IMR-90 (cell line): ENCODE data around the gene GNAI3. TPM values are rescaled to one million over a fixed set of nuclear protein-coding genes. Genes with fewer than 3 reads are reported as not detected.
A peak's percentile ranks its signal among the peaks of the same experiment; 100 is the strongest.

Experiments used
- ATAC-seq: fragments of 200-7000 bp; cut with Tn5 transposase; 2 replicates; pipeline ENCODE4 v1.9.1; 2020; ENCODE audit warnings: low read depth, mild to moderate bottlenecking, moderate library complexity
- BruUV-seq: library from RNA; stranded (reverse); fragments of 400-500 nt; replicated peaks from 2 replicates; lab custom pipeline; 2021; lab: Mats Ljungman, UMichigan
- CTCF ChIA-PET: fragments of 300-600 bp; formaldehyde crosslinking; extraction: SDS; loops from one replicate; lab custom pipeline; 2021; ENCODE audit warnings: antibody characterized with exemption; lab: Yijun Ruan, JAX
- POLR2A ChIA-PET: fragments of 300-600 bp; sonication (Branson Sonifier 250); formaldehyde crosslinking; loops from one replicate; lab custom pipeline; 2022; ENCODE audit warnings: antibody characterized with exemption; ENCODE audit not compliant: unreplicated experiment; lab: Charles Lee
- DNase-seq: peaks from one replicate; pipeline ENCODE4 v3.0.0; 2013
- H2AFZ ChIP-seq: replicated peaks from 2 replicates; pipeline ENCODE3; 2013; ENCODE audit warnings: low read length, mild to moderate bottlenecking; ENCODE audit not compliant: poor library complexity
- H2AK5ac ChIP-seq: 2 replicates; pipeline ENCODE4 v1.6.1; 2013; ENCODE audit warnings: low read depth, low read length, inconsistent platforms
- H2AK9ac ChIP-seq: replicated peaks from 2 replicates; pipeline ENCODE3; 2013; ENCODE audit warnings: mild to moderate bottlenecking, low read depth, low read length, moderate library complexity; ENCODE audit not compliant: poor library complexity
- H2BK120ac ChIP-seq: 2 replicates; pipeline ENCODE4 v1.6.1; 2013; ENCODE audit warnings: low read depth, low read length, inconsistent platforms
- H2BK15ac ChIP-seq: 3 replicates; pipeline ENCODE4 v1.6.1; 2013; ENCODE audit warnings: low read depth, low read length, inconsistent platforms
- H2BK20ac ChIP-seq: 2 replicates; pipeline ENCODE4 v1.6.1; 2013; ENCODE audit warnings: low read depth, mild to moderate bottlenecking, inconsistent platforms, low read length, moderate library complexity
- H2BK5ac ChIP-seq: 2 replicates; pipeline ENCODE4 v1.6.1; 2013; ENCODE audit warnings: mild to moderate bottlenecking, low read depth, low read length, inconsistent platforms; ENCODE audit not compliant: poor library complexity, severe bottlenecking
- H3K14ac ChIP-seq: replicated peaks from 2 replicates; pipeline ENCODE4 v1.6.1; 2013; ENCODE audit warnings: low read depth, low read length, inconsistent platforms
- H3K18ac ChIP-seq: 2 replicates; pipeline ENCODE4 v1.6.1; 2013; ENCODE audit warnings: low read depth, low read length, control low read depth
- H3K23ac ChIP-seq: 2 replicates; pipeline ENCODE4 v1.6.1; 2013; ENCODE audit warnings: low read depth, low read length, inconsistent platforms
- H3K27ac ChIP-seq: 2 replicates; pipeline ENCODE4 v1.5.1; 2013; ENCODE audit warnings: mild to moderate bottlenecking, control low read depth, low read length; ENCODE audit not compliant: insufficient read depth
- H3K27me3 ChIP-seq: 2 replicates; pipeline ENCODE4 v1.6.1; 2013; ENCODE audit warnings: low read length; ENCODE audit not compliant: control insufficient read depth, insufficient read depth
- H3K36me3 ChIP-seq: 2 replicates; pipeline ENCODE4 v1.6.1; 2013; ENCODE audit warnings: low read length, mixed read lengths; ENCODE audit not compliant: control insufficient read depth, insufficient read depth
- H3K4ac ChIP-seq: 2 replicates; pipeline ENCODE4 v1.6.1; 2013; ENCODE audit warnings: low read depth, low read length, inconsistent platforms
- H3K4me1 ChIP-seq: 2 replicates; pipeline ENCODE4 v1.6.1; 2013; ENCODE audit warnings: low read length, mixed read lengths; ENCODE audit not compliant: control insufficient read depth, insufficient read depth
- H3K4me2 ChIP-seq: 2 replicates; pipeline ENCODE4 v1.6.1; 2013; ENCODE audit warnings: low read depth, mild to moderate bottlenecking, control low read depth, low read length, moderate library complexity
- H3K4me3 ChIP-seq: 2 replicates; pipeline ENCODE4 v1.5.1; 2013; ENCODE audit warnings: low read depth, mild to moderate bottlenecking, control low read depth, low read length, moderate library complexity; ENCODE audit not compliant: insufficient read depth
- H3K56ac ChIP-seq: 2 replicates; pipeline ENCODE4 v1.6.1; 2013; ENCODE audit warnings: low read length, inconsistent platforms; ENCODE audit not compliant: insufficient read depth; ENCODE audit errors: extremely low read depth
- H3K79me1 ChIP-seq, 2 experiments: 2 replicates each; pipeline ENCODE4 v1.6.1; 2013; ENCODE audit warnings: low read length in 2 of 2, inconsistent platforms in 1 of 2, low read depth in 1 of 2
- H3K9ac ChIP-seq: 2 replicates; pipeline ENCODE4 v1.6.1; 2013; ENCODE audit warnings: low read depth, low read length, control low read depth
- H3K9me1 ChIP-seq: 2 replicates; pipeline ENCODE4 v1.6.1; 2013; ENCODE audit warnings: low read length, inconsistent platforms; ENCODE audit not compliant: insufficient read depth
- H3K9me3 ChIP-seq: 2 replicates; pipeline ENCODE4 v1.6.1; 2013; ENCODE audit warnings: low read length; ENCODE audit not compliant: control insufficient read depth, insufficient read depth
- H4K20me1 ChIP-seq: 2 replicates; pipeline ENCODE4 v1.6.1; 2013; ENCODE audit warnings: low read length, inconsistent platforms; ENCODE audit not compliant: insufficient read depth
- H4K5ac ChIP-seq: 2 replicates; pipeline ENCODE4 v1.6.1; 2013; ENCODE audit warnings: mild to moderate bottlenecking, low read depth, low read length, control low read depth
- H4K8ac ChIP-seq, 2 experiments: 2 replicates each; pipeline ENCODE4 v1.6.1; 2013; ENCODE audit warnings: low read depth in 2 of 2, low read length in 2 of 2, control low read depth in 1 of 2, inconsistent platforms in 1 of 2
- H4K91ac ChIP-seq: 2 replicates; pipeline ENCODE4 v1.6.1; 2013; ENCODE audit warnings: low read depth, low read length, inconsistent platforms; ENCODE audit not compliant: insufficient read depth
- BHLHE40 ChIP-seq: fragments of 150-350 bp; IDR thresholded peaks from 2 replicates; pipeline ENCODE4 v1.6.1; 2016; ENCODE audit warnings: mild to moderate bottlenecking, low read depth, low read length
- CHD1 ChIP-seq: IDR thresholded peaks from 2 replicates; pipeline ENCODE4 v1.6.1; 2012; ENCODE audit warnings: low read depth, low read length, improper control_type of control experiment
- CTCF ChIP-seq: conservative IDR thresholded peaks from 2 replicates; pipeline ENCODE4 v1.5.1; 2012; ENCODE audit warnings: mild to moderate bottlenecking, low read depth, low read length, improper control_type of control experiment
- ELK1 ChIP-seq: fragments of 150-350 bp; IDR thresholded peaks from 2 replicates; pipeline ENCODE4 v1.6.1; 2016; ENCODE audit warnings: low read depth, mild to moderate bottlenecking, low read length, moderate library complexity, borderline replicate concordance
- FOS ChIP-seq: fragments of 150-350 bp; IDR thresholded peaks from 2 replicates; pipeline ENCODE4 v1.6.1; 2016; ENCODE audit warnings: low read depth, low read length
- MAFK ChIP-seq: IDR thresholded peaks from 2 replicates; pipeline ENCODE4 v1.6.1; 2012; ENCODE audit warnings: low read depth, low read length, improper control_type of control experiment
- MAZ ChIP-seq: IDR thresholded peaks from 2 replicates; pipeline ENCODE4 v1.6.1; 2012; ENCODE audit warnings: low read depth, mild to moderate bottlenecking, low read length, improper control_type of control experiment, moderate library complexity, borderline replicate concordance
- MXI1 ChIP-seq: IDR thresholded peaks from 2 replicates; pipeline ENCODE4 v1.6.1; 2012; ENCODE audit warnings: low read depth, mild to moderate bottlenecking, low read length, moderate library complexity, borderline replicate concordance
- NFE2L2 ChIP-seq: fragments of 150-350 bp; IDR thresholded peaks from 2 replicates; pipeline ENCODE4 v1.6.1; 2016; ENCODE audit warnings: low read depth, mild to moderate bottlenecking, low read length
- POLR2A ChIP-seq: IDR thresholded peaks from 2 replicates; pipeline ENCODE4 v1.6.1; 2012; ENCODE audit warnings: mild to moderate bottlenecking, low read depth, low read length
- RAD21 ChIP-seq: IDR thresholded peaks from 2 replicates; pipeline ENCODE4 v1.6.1; 2012; ENCODE audit warnings: low read length, improper control_type of control experiment
- RCOR1 ChIP-seq: IDR thresholded peaks from 2 replicates; pipeline ENCODE4 v1.6.1; 2012; ENCODE audit warnings: mild to moderate bottlenecking, low read length, improper control_type of control experiment; ENCODE audit not compliant: insufficient replicate concordance
- RFX5 ChIP-seq: IDR thresholded peaks from 2 replicates; pipeline ENCODE4 v1.8.0; 2012; ENCODE audit warnings: low read depth, mild to moderate bottlenecking, low read length, moderate library complexity
- SMC3 ChIP-seq: fragments of 150-350 bp; IDR thresholded peaks from 2 replicates; pipeline ENCODE4 v1.6.1; 2016; ENCODE audit warnings: low read depth, mild to moderate bottlenecking, antibody characterized with exemption, low read length, moderate library complexity
- USF2 ChIP-seq: fragments of 150-350 bp; IDR thresholded peaks from 2 replicates; pipeline ENCODE4 v1.6.1; 2017; ENCODE audit warnings: mild to moderate bottlenecking, antibody characterized with exemption, low read length, low read depth
- WGBS, 2 experiments: methylation state at CpG; one replicate each; pipeline versions ENCODE4 v1.1.5 to v1.1.7; 2013; ENCODE audit warnings: missing lambda C conversion rate in 2 of 2; ENCODE audit not compliant: insufficient read length in 1 of 2; ENCODE audit errors: extremely low coverage in 2 of 2; 5-methylcytosine and 5-hydroxymethylcytosine counted together
- dilution Hi-C: fragments of 300-500 bp; cut with HindIII; formaldehyde crosslinking; loops from one replicate; pipeline ENCODE4 v1.14.3; 2018; ENCODE audit warnings: low sequenced_read_pairs; ENCODE audit not compliant: unreplicated experiment
- in situ Hi-C: fragments of 300-500 bp; cut with MboI; formaldehyde crosslinking; loops from 3 replicates; pipeline ENCODE4 v1.14.3; 2019; ENCODE audit warnings: low sequenced_read_pairs, inconsistent platforms, mixed read lengths
- intact Hi-C: fragments of 100-400 bp; cut with micrococcal nuclease; formaldehyde crosslinking; loops from 2 replicates; pipeline ENCODE4 v1.10.0; 2022
- polyA plus RNA-seq, 3 experiments: library from polyadenylated mRNA; depleted of rRNA; stranded (reverse); fragments of >200 nt; gene quantifications; 2 replicates each; pipeline ENCODE4 v1.2.3, GENCODE V29; 2012; ENCODE audit warnings: low replicate concordance in 1 of 3
- total RNA-seq: library from RNA; depleted of rRNA; stranded (reverse); fragments of >200 nt; gene quantifications from 2 replicates; pipeline ENCODE4 v1.2.3, GENCODE V29; 2012

The GNAI3 gene
- total and polyA plus RNA-seq, 2 of the 4 experiments (the other 2 are of a cell fraction), result 5.9 to 14.9 TPM

GRCh38 chr1:109626682-109627408 lies 78.4 kb downstream of the GNAI3 start:
- no peak overlapping the region for H3K4ac ChIP-seq
- peak overlapping the region; percentile 72 for H2AK9ac ChIP-seq
- peaks cover 59% of the 10 kb centered on the region for H3K36me3 ChIP-seq
- H2AK5ac ChIP-seq, result no peak overlapping the region
- H4K20me1 ChIP-seq, result peaks cover 56% of the 10 kb centered on the region
- in situ Hi-C loops, result no loop called here
- dilution Hi-C loops, result no loop called here
- POLR2A ChIA-PET, result interaction anchor here (1.5 kb wide), 1 partner anchor 79 kb away, joined by 4 read pairs; the partner anchor contains the start of gene GNAI3
- no peak overlapping the region for H3K27ac ChIP-seq
- no peak overlapping the region for H2BK20ac ChIP-seq
- H3K18ac ChIP-seq, result no peak overlapping the region
- no peak overlapping the region for H4K91ac ChIP-seq
- peaks cover 27% of the 10 kb centered on the region for H3K4me1 ChIP-seq
- CTCF ChIA-PET, result no interaction called here
- H4K8ac ChIP-seq, result no peak overlapping the region
- no peaks in the 10 kb centered on the region for H3K9me3 ChIP-seq
- H2BK15ac ChIP-seq, result no peak overlapping the region
- intact Hi-C loops, result loop anchor here (10.0 kb wide), 1 partner anchor 342 kb away; the partner anchor contains the start of gene PSRC1
- peaks cover 14% of the 10 kb centered on the region; the same call in 1 of the 2 replicates for H3K9me1 ChIP-seq
- no TSS peak for BruUV-seq
- ATAC-seq, result no peak
- no peak overlapping the region for H2BK5ac ChIP-seq
- H3K23ac ChIP-seq, result no peak overlapping the region
- H3K27me3 ChIP-seq, result no peaks in the 10 kb centered on the region
- no peak overlapping the region for H4K5ac ChIP-seq
- no peak for DNase-seq
- H3K4me2 ChIP-seq, result no peak overlapping the region
- H3K9ac ChIP-seq, result no peak overlapping the region
- no peak overlapping the region for H2BK120ac ChIP-seq
- no peak overlapping the region for H3K4me3 ChIP-seq
- no peak overlapping the region for H3K14ac ChIP-seq
- H3K79me1 ChIP-seq, result peaks cover 21 to 78% of the 10 kb centered on the region in 2 experiments
- H2AFZ ChIP-seq, result peak overlapping the region; percentile 32
- H3K56ac ChIP-seq, result no peak overlapping the region
- 97% methylated on average over 7 of the region's 21 CpGs; no CpG with 5 or more reads in 1 of the 2 experiments for WGBS, 2 experiments
- TF ChIP-seq CTCF (no peak), ELK1 (no peak), RFX5 (no peak), USF2 (no peak), MAZ (no peak), MXI1 (no peak), RCOR1 (no peak), SMC3 (no peak), POLR2A (no peak), CHD1 (no peak), BHLHE40 (no peak), NFE2L2 (no peak), MAFK (no peak), RAD21 (no peak), FOS (no peak)
